HL-60 (cell line): ENCODE results near the gene BLZF1.

Experiments
- DNase-seq, 2 experiments: peaks; one replicate each; pipeline ENCODE4 v3.0.0-alpha.2; 2010 to 2020; ENCODE audit warnings: low read depth in 1 of 2, low spot score in 1 of 2
- H3K27ac ChIP-seq: fragments of 250-450 bp; sonication (Bioruptor Pico); replicated peaks from 2 replicates; pipeline ENCODE4 v1.5.1; 2020; ENCODE audit warnings: mild to moderate bottlenecking, moderate library complexity
- H3K27me3 ChIP-seq: fragments of 250-450 bp; sonication (Bioruptor Pico); 2 replicates; pipeline ENCODE4 v1.5.1; 2021; ENCODE audit warnings: mild to moderate bottlenecking, moderate library complexity; ENCODE audit not compliant: insufficient read depth, poor library complexity, severe bottlenecking
- H3K4me3 ChIP-seq: replicated peaks from 2 replicates; pipeline ENCODE4 v1.5.1; 2011; ENCODE audit warnings: mild to moderate bottlenecking, control low read depth, low read length; ENCODE audit not compliant: insufficient read depth
- CTCF ChIP-seq: IDR thresholded peaks from one replicate; pipeline ENCODE4 v1.5.1; 2011; ENCODE audit warnings: low read length, control low read depth, inconsistent platforms; ENCODE audit not compliant: insufficient read depth
- GABPA ChIP-seq: IDR thresholded peaks from 2 replicates; pipeline ENCODE4 v1.6.1; 2012; ENCODE audit warnings: low read depth
- POLR2AphosphoS5 ChIP-seq: IDR thresholded peaks from 2 replicates; pipeline ENCODE4 v1.6.1; 2012; ENCODE audit warnings: low read depth
- REST ChIP-seq: IDR thresholded peaks from 2 replicates; pipeline ENCODE4 v1.6.1; 2012; ENCODE audit warnings: low read depth; ENCODE audit not compliant: insufficient replicate concordance
- SPI1 ChIP-seq: IDR thresholded peaks from 2 replicates; pipeline ENCODE4 v1.6.1; 2012; ENCODE audit warnings: low read depth, mild to moderate bottlenecking, borderline replicate concordance

Gene BLZF1

GRCh38 chr1:169322138-169322537 lies 45.9 kb upstream of the BLZF1 start:
- TF ChIP-seq SPI1 (no peak), POLR2AphosphoS5 (no peak), GABPA (no peak), REST (no peak), CTCF (no peak)
- Histone ChIP-seq H3K27ac (no peak overlapping the region), H3K4me3 (no peak overlapping the region), H3K27me3 (no peaks in the 10 kb centered on the region)
- no peak for DNase-seq

GRCh38 chr1:169325117-169325516 lies 42.9 kb upstream of the BLZF1 start:
- H3K27me3 ChIP-seq = no peaks in the 10 kb centered on the region
- no peak for DNase-seq
- H3K27ac ChIP-seq = no peak overlapping the region
- no peak overlapping the region for H3K4me3 ChIP-seq
- no peak for TF ChIP-seq CTCF
- no peak for TF ChIP-seq POLR2AphosphoS5
- no peak for TF ChIP-seq SPI1
- TF ChIP-seq REST = no peak
- no peak for TF ChIP-seq GABPA

GRCh38 chr1:169326261-169326955 lies 41.6 kb upstream of the BLZF1 start:
- Histone ChIP-seq H3K27ac (no peak overlapping the region), H3K27me3 (no peaks in the 10 kb centered on the region), H3K4me3 (no peak overlapping the region)
- TF ChIP-seq CTCF (no peak), POLR2AphosphoS5 (no peak), SPI1 (no peak)
- DNase-seq = no peak

GRCh38 chr1:169326956-169327268 lies 41.1 kb upstream of the BLZF1 start:
- H3K4me3 ChIP-seq = no peak overlapping the region
- no peak for TF ChIP-seq GABPA
- TF ChIP-seq REST = no peak
- TF ChIP-seq SPI1 = no peak
- no peak for TF ChIP-seq CTCF
- H3K27me3 ChIP-seq = no peaks in the 10 kb centered on the region
- DNase-seq = no peak
- no peak overlapping the region for H3K27ac ChIP-seq
